Effector memory CD4-positive, alpha-beta T cell (primary cell): ENCODE measurements around the gene GCN1.

Source experiments
- DNase-seq, 3 donors: peaks; one replicate each; pipeline ENCODE4 v3.0.0-alpha.2; 2020
- H3K27ac ChIP-seq: 2 replicates; pipeline ENCODE4 v1.7.0; 2013; ENCODE audit warnings: mild to moderate bottlenecking, low read length, moderate library complexity; ENCODE audit not compliant: insufficient read depth, poor library complexity, severe bottlenecking
- H3K27me3 ChIP-seq: replicated peaks from 2 replicates; pipeline ENCODE4 v1.7.0; 2013; ENCODE audit warnings: mild to moderate bottlenecking, low read length; ENCODE audit not compliant: insufficient read depth, control insufficient read depth, poor library complexity, severe bottlenecking
- H3K36me3 ChIP-seq: 2 replicates; pipeline ENCODE4 v1.7.0; 2013; ENCODE audit warnings: mild to moderate bottlenecking, low read length, moderate library complexity; ENCODE audit not compliant: control insufficient read depth, insufficient read depth
- H3K4me1 ChIP-seq: 2 replicates; pipeline ENCODE4 v1.7.0; 2013; ENCODE audit warnings: low read length, mild to moderate bottlenecking; ENCODE audit not compliant: control insufficient read depth, insufficient read depth, poor library complexity, severe bottlenecking
- H3K4me3 ChIP-seq: 2 replicates; pipeline ENCODE4 v1.7.0; 2013; ENCODE audit warnings: low read length, low read depth, mild to moderate bottlenecking; ENCODE audit not compliant: insufficient read depth, poor library complexity, severe bottlenecking
- H3K9me3 ChIP-seq: 2 replicates; pipeline ENCODE4 v1.7.0; 2013; ENCODE audit warnings: mild to moderate bottlenecking, low read length, moderate library complexity; ENCODE audit not compliant: control insufficient read depth

The GCN1 gene

DNA sequence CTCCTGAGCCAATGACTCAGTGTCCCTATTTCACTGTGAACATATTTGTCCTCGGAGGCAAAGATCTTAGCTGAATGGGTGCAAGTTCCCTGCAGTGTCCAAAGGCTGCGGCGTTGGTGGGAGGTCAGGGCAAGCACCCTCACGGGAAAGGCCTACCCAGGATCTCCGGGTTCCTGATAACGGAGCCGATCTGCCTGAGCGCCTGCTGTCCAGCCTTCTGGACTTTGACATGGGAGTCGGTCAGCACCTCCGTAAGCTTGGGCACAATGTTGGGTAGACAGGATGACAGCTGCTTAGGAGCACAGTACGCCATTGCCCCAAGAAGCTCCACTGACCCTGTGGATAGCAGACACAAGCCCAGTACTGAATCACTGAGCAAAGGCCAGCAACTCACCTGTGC lies 46.5 kb downstream of the GCN1 start:
- Histone ChIP-seq H3K27ac (no peak overlapping the region), H3K27me3 (no peaks in the 10 kb centered on the region), H3K9me3 (no peaks in the 10 kb centered on the region), H3K36me3 (peaks cover 86% of the 10 kb centered on the region), H3K4me1 (no peaks in the 10 kb centered on the region), H3K4me3 (no peak overlapping the region)
- DNase-seq: no peak

DNA sequence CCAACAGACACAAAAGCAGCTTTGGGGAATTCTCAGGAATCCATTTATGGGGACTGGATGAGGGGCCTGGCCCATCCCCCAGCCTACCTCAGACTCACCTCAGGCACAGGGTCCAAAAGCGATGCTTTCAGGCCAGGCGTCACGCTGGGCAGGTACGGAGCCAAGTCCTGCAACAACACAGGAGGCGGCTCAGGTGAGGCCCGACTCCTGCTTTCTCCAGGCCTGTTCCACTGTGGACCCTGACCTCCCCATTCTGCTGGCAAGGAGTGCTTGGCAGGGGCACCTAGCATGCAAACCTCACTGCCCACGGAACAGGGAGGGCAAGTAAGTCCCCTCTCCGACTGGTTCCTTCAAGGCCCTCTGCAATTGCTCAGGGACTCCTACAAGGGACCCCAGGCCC lies 49.4 kb downstream of the GCN1 start:
- no peaks in the 10 kb centered on the region for H3K27me3 ChIP-seq
- H3K9me3 ChIP-seq: no peaks in the 10 kb centered on the region
- H3K27ac ChIP-seq: no peak overlapping the region
- H3K36me3 ChIP-seq: peaks cover 94% of the 10 kb centered on the region
- H3K4me1 ChIP-seq: no peaks in the 10 kb centered on the region
- no peak overlapping the region for H3K4me3 ChIP-seq
- DNase-seq: no peak

- H3K27ac ChIP-seq: no peak overlapping the region
Observed at GRCh38 chr12:120144215-120144614, 50.3 kb downstream of the GCN1 start.

DNA sequence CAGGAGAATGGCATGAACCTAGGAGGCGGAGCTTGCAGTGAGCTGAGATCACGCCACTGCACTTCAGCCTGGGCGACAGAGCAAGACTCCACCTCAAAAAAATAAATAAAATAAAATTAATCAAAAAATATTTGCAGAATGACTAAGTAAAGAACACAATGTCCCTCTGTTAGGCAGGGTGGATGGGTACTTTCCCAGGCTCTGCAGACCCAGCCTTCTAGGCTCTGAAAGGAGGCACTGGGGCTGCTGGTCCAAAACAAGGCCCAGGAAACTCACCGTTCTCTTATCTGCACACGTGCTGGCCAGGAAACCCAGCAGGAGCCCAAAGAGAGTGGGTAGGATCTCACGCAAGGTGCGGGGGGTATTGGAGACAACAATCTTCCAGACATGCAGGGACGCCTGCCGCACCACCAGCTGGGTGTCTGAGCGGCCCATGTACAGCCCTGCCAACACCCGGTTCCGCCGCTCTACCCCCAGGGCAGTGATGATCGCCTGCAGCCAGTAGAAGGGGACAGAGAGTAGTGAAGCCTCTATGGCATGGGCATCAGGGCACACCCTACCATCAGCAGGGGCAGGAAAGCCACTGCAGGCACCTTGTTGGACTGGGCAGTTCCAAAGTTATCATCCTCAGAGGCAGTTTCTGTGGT lies 52.2 kb downstream of the GCN1 start:
- no peaks in the 10 kb centered on the region for H3K27me3 ChIP-seq
- no peak for DNase-seq
- peaks cover 89% of the 10 kb centered on the region for H3K36me3 ChIP-seq
- no peaks in the 10 kb centered on the region for H3K9me3 ChIP-seq
- no peaks in the 10 kb centered on the region for H3K4me1 ChIP-seq
- no peak overlapping the region for H3K4me3 ChIP-seq
- no peak overlapping the region for H3K27ac ChIP-seq

More at GRCh38 chr12:120144215-120144614, 50.3 kb downstream of the GCN1 start:
- Histone ChIP-seq H3K4me3 (no peak overlapping the region), H3K4me1 (no peaks in the 10 kb centered on the region), H3K36me3 (peaks cover 91% of the 10 kb centered on the region), H3K9me3 (no peaks in the 10 kb centered on the region), H3K27me3 (no peaks in the 10 kb centered on the region)
- no peak for DNase-seq

DNA sequence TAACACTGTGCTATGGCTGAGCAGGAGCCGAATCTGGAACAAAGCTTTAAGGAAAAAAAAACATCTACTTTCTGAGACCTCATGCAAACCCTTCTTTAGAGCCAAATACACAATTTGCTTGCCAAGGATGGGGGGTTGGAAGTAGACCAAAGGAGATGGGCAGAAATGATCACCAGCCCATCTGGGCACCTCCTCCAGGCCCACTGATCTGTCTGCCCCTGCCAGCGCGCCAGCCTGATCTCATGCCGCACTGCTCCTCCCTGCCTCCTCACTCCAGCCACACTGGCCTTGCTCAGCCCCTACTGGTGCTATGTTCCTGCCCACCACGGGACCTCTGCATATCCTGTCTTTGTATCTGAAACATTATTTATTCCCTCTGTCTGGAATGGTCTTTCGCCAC lies 53.2 kb downstream of the GCN1 start:
- no peaks in the 10 kb centered on the region for H3K4me1 ChIP-seq
- no peak overlapping the region for H3K27ac ChIP-seq
- peaks cover 89% of the 10 kb centered on the region for H3K36me3 ChIP-seq
- no peak overlapping the region for H3K4me3 ChIP-seq
- H3K27me3 ChIP-seq: no peaks in the 10 kb centered on the region
- H3K9me3 ChIP-seq: no peaks in the 10 kb centered on the region
- no peak for DNase-seq

DNA sequence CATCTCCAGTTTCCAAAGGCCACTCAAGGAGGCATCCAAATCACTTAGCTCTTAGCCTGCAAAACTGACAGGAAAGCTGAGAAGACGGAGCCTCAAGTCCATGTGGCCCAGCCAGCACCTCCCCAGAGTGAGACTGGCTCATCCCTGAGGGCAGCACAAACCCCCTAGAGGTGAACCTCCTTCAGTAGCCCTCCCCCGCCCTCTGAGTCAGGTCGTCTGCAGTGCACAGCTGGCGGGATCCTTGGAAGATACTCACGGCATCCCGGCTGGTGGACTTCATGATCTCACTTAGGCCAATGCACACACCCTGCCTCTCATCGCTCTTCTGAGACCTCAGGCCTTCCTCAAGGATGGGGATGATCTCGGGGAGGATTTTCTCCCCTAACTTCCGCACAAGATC lies 53.9 kb downstream of the GCN1 start:
- no peak for DNase-seq
- H3K4me3 ChIP-seq: no peak overlapping the region
- H3K36me3 ChIP-seq: peaks cover 89% of the 10 kb centered on the region
- H3K9me3 ChIP-seq: no peaks in the 10 kb centered on the region
- no peaks in the 10 kb centered on the region for H3K27me3 ChIP-seq
- no peak overlapping the region for H3K27ac ChIP-seq
- no peaks in the 10 kb centered on the region for H3K4me1 ChIP-seq

DNA sequence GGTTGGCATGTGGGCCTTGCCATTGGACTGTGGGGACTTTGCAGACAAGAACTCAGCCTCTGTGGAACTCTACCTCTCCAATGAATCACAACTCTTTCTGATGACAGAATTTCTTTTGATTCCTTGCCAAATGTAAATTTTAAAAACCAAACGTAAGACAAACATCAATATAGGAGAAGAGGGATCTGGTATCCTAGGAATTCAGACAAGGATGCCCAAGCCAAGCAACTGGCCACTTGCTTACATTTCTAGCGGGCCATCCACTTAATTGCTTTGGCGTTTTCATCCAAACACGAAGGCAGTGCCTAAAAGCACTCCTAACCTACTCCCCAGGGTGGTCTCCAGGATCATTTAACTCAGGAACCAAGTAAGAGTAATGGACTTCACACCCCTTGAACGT lies 54.6 kb downstream of the GCN1 start:
- Histone ChIP-seq H3K27me3 (no peaks in the 10 kb centered on the region), H3K4me3 (no peak overlapping the region), H3K4me1 (no peaks in the 10 kb centered on the region), H3K27ac (no peak overlapping the region), H3K9me3 (no peaks in the 10 kb centered on the region), H3K36me3 (peaks cover 85% of the 10 kb centered on the region)
- DNase-seq: no peak

DNA sequence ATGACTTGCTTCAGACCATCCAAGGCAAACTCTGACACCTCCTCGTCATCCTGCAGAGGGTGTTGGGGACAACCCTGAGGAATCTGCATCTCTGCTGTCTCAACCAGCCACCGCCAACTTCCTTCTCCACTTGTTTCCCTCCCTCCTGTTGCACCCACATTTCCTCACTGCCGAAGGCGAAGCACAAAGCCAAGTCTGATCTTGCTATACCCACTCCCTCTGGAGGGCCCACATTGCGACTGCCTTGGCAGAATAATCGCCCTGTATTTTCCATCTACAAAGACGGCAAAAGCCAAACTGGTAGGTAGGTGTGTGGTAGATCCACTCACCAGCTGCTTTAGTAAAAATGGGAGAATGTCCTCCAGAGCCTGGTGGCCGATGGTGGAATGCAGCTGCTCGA lies 56.1 kb downstream of the GCN1 start:
- no peak overlapping the region for H3K27ac ChIP-seq
- no peaks in the 10 kb centered on the region for H3K27me3 ChIP-seq
- no peaks in the 10 kb centered on the region for H3K9me3 ChIP-seq
- H3K4me1 ChIP-seq: no peaks in the 10 kb centered on the region
- no peak for DNase-seq
- H3K36me3 ChIP-seq: peaks cover 86% of the 10 kb centered on the region
- no peak overlapping the region for H3K4me3 ChIP-seq

DNA sequence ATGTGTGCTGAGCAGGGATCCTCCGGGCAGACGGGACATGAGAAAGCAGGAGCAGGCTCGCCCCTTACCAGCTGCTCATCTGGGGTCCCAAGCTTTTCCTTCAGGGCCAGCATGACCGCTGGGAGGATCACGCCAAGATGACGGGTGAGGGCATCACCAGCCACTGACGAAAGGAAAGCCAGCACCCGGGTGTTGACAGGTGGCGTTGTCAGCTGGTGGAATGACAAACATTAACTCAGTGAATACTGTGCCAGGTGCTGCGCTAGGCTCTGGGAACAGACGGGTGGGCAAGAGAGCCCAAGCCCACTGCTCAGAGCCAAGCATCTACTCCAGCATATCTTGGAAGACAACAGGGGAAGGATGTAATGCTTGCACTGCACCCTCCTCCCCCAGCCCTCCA lies 56.7 kb downstream of the GCN1 start:
- no peaks in the 10 kb centered on the region for H3K27me3 ChIP-seq
- no peak for DNase-seq
- peaks cover 87% of the 10 kb centered on the region for H3K36me3 ChIP-seq
- H3K9me3 ChIP-seq: no peaks in the 10 kb centered on the region
- no peaks in the 10 kb centered on the region for H3K4me1 ChIP-seq
- no peak overlapping the region for H3K4me3 ChIP-seq
- no peak overlapping the region for H3K27ac ChIP-seq

DNA sequence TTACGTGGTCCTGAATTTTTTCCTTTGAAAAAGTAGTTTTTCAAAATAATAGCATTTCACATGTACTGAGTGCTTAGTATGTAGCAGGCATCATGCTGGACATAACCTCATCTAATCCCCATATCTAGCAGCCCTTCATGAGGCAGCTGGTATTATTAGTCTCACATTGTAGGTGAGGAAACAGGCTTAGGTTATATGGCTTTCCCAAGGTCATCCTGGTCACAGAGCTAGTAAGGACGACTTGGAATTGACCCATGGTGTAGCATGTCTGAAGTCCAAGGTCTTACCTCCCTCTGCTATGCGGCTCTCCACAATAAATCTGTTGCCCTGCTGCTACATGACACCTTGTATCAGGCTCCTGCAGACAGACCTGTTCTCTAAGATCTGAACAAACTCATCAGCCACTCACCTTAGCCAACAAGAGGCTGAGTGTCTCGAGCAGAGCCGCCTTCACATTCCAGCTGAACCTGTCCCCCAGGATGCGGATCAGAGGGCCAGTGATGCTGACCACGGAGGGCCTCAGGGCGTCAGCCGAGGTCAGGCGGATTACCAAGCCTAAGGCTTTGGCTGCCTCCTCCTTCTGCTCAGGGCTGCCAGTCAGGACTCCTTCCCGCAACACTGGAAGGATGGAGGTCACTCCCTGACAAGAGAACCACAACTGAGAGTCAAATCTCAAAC lies 58.3 kb downstream of the GCN1 start:
- no peak for DNase-seq
- no peaks in the 10 kb centered on the region for H3K9me3 ChIP-seq
- H3K27me3 ChIP-seq: no peaks in the 10 kb centered on the region
- no peak overlapping the region for H3K4me3 ChIP-seq
- peaks cover 88% of the 10 kb centered on the region for H3K36me3 ChIP-seq
- H3K27ac ChIP-seq: no peak overlapping the region
- H3K4me1 ChIP-seq: no peaks in the 10 kb centered on the region
